ENCODE data around the gene REXO1. TPM values are rescaled to one million over a fixed set of nuclear protein-coding genes. Genes with fewer than 3 reads are reported as not detected.

The REXO1 gene
- total and polyA plus RNA-seq, 2 of the 13 experiments (the other 11 are each of a cell fraction or from before 2014, with no cell fraction given) = 5.0 to 11.2 TPM

- TF ChIP-seq HNF1A (IDR thresholded peaks at IDR 0.05; ENCODE audit: low read depth) (no peak), HNF1A (CRISPR knock-in tag; IDR thresholded peaks at IDR 0.05; ENCODE audit: borderline replicate concordance) (no peak), ZNF282 (IDR thresholded peaks at IDR 0.05; ENCODE audit: partially characterized antibody) (no peak), GMEB2 (CRISPR knock-in tag; IDR thresholded peaks at IDR 0.05; ENCODE audit: low read depth) (no peak), ZNF83 (CRISPR knock-in tag; IDR thresholded peaks at IDR 0.05; ENCODE audit: borderline replicate concordance) (no peak), ZSCAN31 (CRISPR knock-in tag; IDR thresholded peaks at IDR 0.05; ENCODE audit: low read depth) (no peak), ZNF737 (CRISPR knock-in tag; IDR thresholded peaks at IDR 0.05; ENCODE audit: borderline replicate concordance) (no peak), MYNN (CRISPR knock-in tag; IDR thresholded peaks at IDR 0.05; ENCODE audit: low read depth) (no peak), ZNF652 (CRISPR knock-in tag; IDR thresholded peaks at IDR 0.05; ENCODE audit: borderline replicate concordance, low read depth) (no peak), ISL2 (CRISPR knock-in tag; IDR thresholded peaks at IDR 0.05) (no peak), ZFP36 (IDR thresholded peaks at IDR 0.05; ENCODE audit: borderline replicate concordance, low read depth, low read length, partially characterized antibody) (no peak)
- TF ChIP-seq, protein P1, sequence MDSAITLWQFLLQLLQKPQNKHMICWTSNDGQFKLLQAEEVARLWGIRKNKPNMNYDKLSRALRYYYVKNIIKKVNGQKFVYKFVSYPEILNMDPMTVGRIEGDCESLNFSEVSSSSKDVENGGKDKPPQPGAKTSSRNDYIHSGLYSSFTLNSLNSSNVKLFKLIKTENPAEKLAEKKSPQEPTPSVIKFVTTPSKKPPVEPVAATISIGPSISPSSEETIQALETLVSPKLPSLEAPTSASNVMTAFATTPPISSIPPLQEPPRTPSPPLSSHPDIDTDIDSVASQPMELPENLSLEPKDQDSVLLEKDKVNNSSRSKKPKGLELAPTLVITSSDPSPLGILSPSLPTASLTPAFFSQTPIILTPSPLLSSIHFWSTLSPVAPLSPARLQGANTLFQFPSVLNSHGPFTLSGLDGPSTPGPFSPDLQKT (CRISPR knock-in tag; IDR thresholded peaks at IDR 0.05; ENCODE audit: borderline replicate concordance) = no peak
- TF ChIP-seq, protein P2, sequence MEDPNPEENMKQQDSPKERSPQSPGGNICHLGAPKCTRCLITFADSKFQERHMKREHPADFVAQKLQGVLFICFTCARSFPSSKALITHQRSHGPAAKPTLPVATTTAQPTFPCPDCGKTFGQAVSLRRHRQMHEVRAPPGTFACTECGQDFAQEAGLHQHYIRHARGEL (CRISPR knock-in tag; IDR thresholded peaks at IDR 0.05) = no peak
These were observed 41.9 kb downstream of the REXO1 start (continued) for GRCh38 chr19:1806184-1807029.

All from HepG2 (cell line).